Activated CD8-positive, alpha-beta memory T cell treated with anti-CD3 and anti-CD28 coated beads, Interleukin-2, amount 50 U/mL, for 48 hours (primary cell): ENCODE results near the gene ACOT12.
"Not testable (repeated sequence)": the region's sequence is repeated elsewhere in the genome, so short reads cannot be mapped to it uniquely, and the experiment has no call there.

ENCODE experiments used
- DNase-seq: peaks from one replicate; pipeline ENCODE4 v3.0.0-alpha.2; 2020

ACOT12 gene

GRCh38 chr5:81336556-81336955, 57.4 kb downstream of the ACOT12 start:
- no peak for DNase-seq

GRCh38 chr5:81335946-81336345, 58.0 kb downstream of the ACOT12 start:
- no peak for DNase-seq

- no peak for DNase-seq
Observed at GRCh38 chr5:81334304-81335061, 59.5 kb downstream of the ACOT12 start.

GRCh38 chr5:81326554-81326953, 67.4 kb downstream of the ACOT12 start:
- no peak for DNase-seq

GRCh38 chr5:81317536-81317935, 76.4 kb downstream of the ACOT12 start:
- no peak for DNase-seq

- DNase-seq, result no peak
Observed at GRCh38 chr5:81316571-81316970, 77.4 kb downstream of the ACOT12 start.

- no peak for DNase-seq
Observed at GRCh38 chr5:81315830-81316229, 78.1 kb downstream of the ACOT12 start.

GRCh38 chr5:81315336-81315735, 78.6 kb downstream of the ACOT12 start:
- no peak for DNase-seq

- DNase-seq, result no peak
Observed at GRCh38 chr5:81314581-81314980, 79.4 kb downstream of the ACOT12 start.

GRCh38 chr5:81313686-81314085, 80.2 kb downstream of the ACOT12 start:
- no peak for DNase-seq

- no peak for DNase-seq
Observed at GRCh38 chr5:81313278-81313677, 80.7 kb downstream of the ACOT12 start.

GRCh38 chr5:81310402-81311063, 83.4 kb downstream of the ACOT12 start:
- DNase-seq, result no peak

GRCh38 chr5:81308836-81309235, 85.1 kb downstream of the ACOT12 start:
- no peak for DNase-seq

- DNase-seq, result no peak
Observed at GRCh38 chr5:81305785-81306184, 88.1 kb downstream of the ACOT12 start.

GRCh38 chr5:81303563-81303962, 90.4 kb downstream of the ACOT12 start:
- no peak for DNase-seq

- no peak for DNase-seq
Observed at GRCh38 chr5:81302596-81302995, 91.3 kb downstream of the ACOT12 start.

- DNase-seq, result peak; percentile 95
Observed at GRCh38 chr5:81301271-81302015, 92.5 kb downstream of the ACOT12 start, which contains the start of gene ZCCHC9. TSS of gene ZCCHC9 (plus strand) at chr5:81301587. CDS start at chr5:81304758, 3,171 bp downstream.

GRCh38 chr5:81300921-81301270, 93.0 kb downstream of the ACOT12 start:
- DNase-seq, result no peak

GRCh38 chr5:81297531-81297930, 96.4 kb downstream of the ACOT12 start:
- DNase-seq, result no peak

- not testable (repeated sequence) for DNase-seq
Observed at GRCh38 chr5:81294021-81294420, 99.9 kb downstream of the ACOT12 start.

- no peak for DNase-seq
Observed at GRCh38 chr5:81292130-81292529, 101.8 kb downstream of the ACOT12 start.

- DNase-seq, result no peak
Observed at GRCh38 chr5:81290146-81290545, 103.8 kb downstream of the ACOT12 start.

GRCh38 chr5:81288021-81288433, 105.9 kb downstream of the ACOT12 start:
- DNase-seq, result no peak
